RWPE2 (cell line): ENCODE results near the gene NRXN2.

Experiments used
- ATAC-seq: fragments of 200-7000 bp; cut with Tn5 transposase; 3 replicates; pipeline ENCODE4 v1.9.1; 2021; ENCODE audit warnings: low read depth
- DNase-seq: peaks from one replicate; pipeline ENCODE4 v3.0.0-alpha.2; 2020; ENCODE audit warnings: low spot score
- H3K27ac ChIP-seq: fragments of 450-650 bp; 2 replicates; pipeline ENCODE4 v1.5.1; 2017; ENCODE audit warnings: mild to moderate bottlenecking; ENCODE audit not compliant: poor library complexity, severe bottlenecking
- H3K27me3 ChIP-seq: fragments of 250-450 bp; sonication (Bioruptor Pico); 2 replicates; pipeline ENCODE4 v1.5.1; 2021; ENCODE audit warnings: mild to moderate bottlenecking, moderate library complexity; ENCODE audit not compliant: insufficient read depth, poor library complexity, severe bottlenecking
- H3K36me3 ChIP-seq: fragments of 250-450 bp; sonication (Bioruptor Pico); 2 replicates; pipeline ENCODE4 v1.5.1; 2020; ENCODE audit warnings: low read depth, mild to moderate bottlenecking, moderate library complexity
- H3K4me1 ChIP-seq: fragments of 250-450 bp; sonication (Bioruptor Pico); 2 replicates; pipeline ENCODE4 v1.5.1; 2021; ENCODE audit warnings: mild to moderate bottlenecking, moderate library complexity; ENCODE audit not compliant: insufficient read depth, poor library complexity, severe bottlenecking
- H3K4me3 ChIP-seq: fragments of 250-450 bp; sonication (Bioruptor Pico); 2 replicates; pipeline ENCODE4 v1.5.1; 2021; ENCODE audit warnings: mild to moderate bottlenecking, moderate library complexity; ENCODE audit not compliant: severe bottlenecking
- H3K9me3 ChIP-seq: fragments of 250-450 bp; sonication (Bioruptor Pico); 2 replicates; pipeline ENCODE4 v1.5.1; 2021; ENCODE audit warnings: mild to moderate bottlenecking, moderate library complexity; ENCODE audit not compliant: severe bottlenecking
- TF ChIP-seq, protein P1 (sequence below): fragments of 450-650 bp; IDR thresholded peaks from one replicate; pipeline ENCODE4 v1.5.1; 2017; ENCODE audit warnings: mild to moderate bottlenecking, moderate library complexity; ENCODE audit not compliant: poor library complexity, severe bottlenecking

Gene NRXN2

DNA sequence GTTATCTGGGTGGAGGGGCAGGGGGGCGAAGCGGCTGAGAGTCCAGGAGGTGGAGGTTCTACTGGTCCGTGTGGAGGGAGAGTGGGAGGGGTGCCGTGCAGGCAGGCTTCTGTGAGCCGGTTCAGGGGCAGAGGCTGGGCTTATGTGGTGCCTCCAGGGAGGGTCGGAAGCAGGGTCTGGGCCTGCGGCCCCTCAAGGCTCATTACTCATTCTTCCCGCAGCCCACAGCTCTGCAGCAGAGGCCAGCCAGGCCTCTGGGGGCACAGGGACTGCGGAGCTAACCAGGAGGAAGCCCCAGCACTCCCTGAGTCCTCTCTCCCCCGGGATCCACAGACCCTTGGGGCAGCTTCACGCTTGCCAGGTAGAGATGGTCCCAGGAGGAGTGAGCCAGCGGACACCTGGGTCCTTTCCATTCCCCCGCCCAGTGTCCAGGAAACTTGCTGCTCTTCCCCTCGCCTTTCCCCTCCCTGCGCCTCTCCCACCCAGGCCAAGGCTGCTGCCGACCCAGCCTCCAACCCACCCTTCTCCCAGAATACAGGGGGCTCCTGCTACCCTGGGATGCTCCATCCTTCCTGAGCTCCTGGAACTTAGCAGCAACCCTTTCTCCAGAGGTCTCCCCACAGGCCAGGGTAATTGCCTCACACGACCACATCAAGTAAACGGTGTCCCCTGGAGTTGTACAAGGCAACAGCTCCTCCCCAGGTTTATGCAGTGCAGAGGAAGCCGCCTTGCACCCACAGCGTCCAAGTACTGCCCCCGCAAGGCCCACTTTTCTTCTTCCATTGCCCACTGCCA, 6.3 kb downstream of the NRXN2 start:
- TF ChIP-seq, protein P1, sequence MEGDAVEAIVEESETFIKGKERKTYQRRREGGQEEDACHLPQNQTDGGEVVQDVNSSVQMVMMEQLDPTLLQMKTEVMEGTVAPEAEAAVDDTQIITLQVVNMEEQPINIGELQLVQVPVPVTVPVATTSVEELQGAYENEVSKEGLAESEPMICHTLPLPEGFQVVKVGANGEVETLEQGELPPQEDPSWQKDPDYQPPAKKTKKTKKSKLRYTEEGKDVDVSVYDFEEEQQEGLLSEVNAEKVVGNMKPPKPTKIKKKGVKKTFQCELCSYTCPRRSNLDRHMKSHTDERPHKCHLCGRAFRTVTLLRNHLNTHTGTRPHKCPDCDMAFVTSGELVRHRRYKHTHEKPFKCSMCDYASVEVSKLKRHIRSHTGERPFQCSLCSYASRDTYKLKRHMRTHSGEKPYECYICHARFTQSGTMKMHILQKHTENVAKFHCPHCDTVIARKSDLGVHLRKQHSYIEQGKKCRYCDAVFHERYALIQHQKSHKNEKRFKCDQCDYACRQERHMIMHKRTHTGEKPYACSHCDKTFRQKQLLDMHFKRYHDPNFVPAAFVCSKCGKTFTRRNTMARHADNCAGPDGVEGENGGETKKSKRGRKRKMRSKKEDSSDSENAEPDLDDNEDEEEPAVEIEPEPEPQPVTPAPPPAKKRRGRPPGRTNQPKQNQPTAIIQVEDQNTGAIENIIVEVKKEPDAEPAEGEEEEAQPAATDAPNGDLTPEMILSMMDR, result no peak
- Histone ChIP-seq H3K36me3 (no peaks in the 10 kb centered on the region), H3K27ac (no peak overlapping the region), H3K4me1 (no peaks in the 10 kb centered on the region), H3K4me3 (no peak overlapping the region), H3K27me3 (peaks cover 69% of the 10 kb centered on the region), H3K9me3 (no peaks in the 10 kb centered on the region)
- ATAC-seq, result no peak
- DNase-seq, result no peak

DNA sequence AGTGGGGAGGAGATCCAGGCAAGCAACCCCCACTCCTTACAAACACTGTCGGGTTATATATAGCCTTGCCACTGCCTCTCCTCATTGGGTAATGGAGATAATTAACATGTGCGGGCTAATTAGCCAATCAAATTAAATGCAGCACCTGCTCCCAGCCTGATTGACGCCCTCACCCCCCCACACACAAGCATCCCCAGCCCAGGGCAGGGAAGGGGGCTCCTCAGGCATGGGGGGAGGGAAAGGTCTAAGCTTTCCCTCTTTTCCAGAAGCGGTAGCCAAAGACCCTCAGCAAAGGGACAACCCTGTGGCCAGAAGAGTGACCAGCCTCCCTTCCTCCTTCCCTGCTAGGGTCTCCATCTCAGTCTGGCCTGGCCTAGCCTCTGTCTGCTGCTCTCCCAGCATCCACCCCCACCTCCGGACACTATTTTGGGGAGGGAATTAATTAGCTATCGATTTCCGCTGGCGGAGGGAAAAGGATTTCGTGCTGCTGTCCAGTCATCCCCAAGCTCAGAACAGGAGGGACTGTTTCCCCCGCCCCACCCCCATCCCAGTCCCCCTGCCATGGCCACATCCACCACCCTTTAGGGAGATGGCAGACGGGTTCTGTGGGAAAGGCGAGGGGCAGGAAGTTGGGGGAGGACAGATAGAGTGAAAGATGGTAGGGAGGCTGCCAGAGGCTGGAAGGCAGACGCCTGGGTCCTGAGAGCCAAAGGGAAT, 7.1 kb downstream of the NRXN2 start:
- Histone ChIP-seq H3K27me3 (peaks cover 62% of the 10 kb centered on the region), H3K4me1 (no peaks in the 10 kb centered on the region), H3K9me3 (no peaks in the 10 kb centered on the region), H3K27ac (no peak overlapping the region), H3K4me3 (no peak overlapping the region), H3K36me3 (no peaks in the 10 kb centered on the region)
- ATAC-seq, result no peak
- DNase-seq, result no peak
- TF ChIP-seq, protein P1, result no peak

DNA sequence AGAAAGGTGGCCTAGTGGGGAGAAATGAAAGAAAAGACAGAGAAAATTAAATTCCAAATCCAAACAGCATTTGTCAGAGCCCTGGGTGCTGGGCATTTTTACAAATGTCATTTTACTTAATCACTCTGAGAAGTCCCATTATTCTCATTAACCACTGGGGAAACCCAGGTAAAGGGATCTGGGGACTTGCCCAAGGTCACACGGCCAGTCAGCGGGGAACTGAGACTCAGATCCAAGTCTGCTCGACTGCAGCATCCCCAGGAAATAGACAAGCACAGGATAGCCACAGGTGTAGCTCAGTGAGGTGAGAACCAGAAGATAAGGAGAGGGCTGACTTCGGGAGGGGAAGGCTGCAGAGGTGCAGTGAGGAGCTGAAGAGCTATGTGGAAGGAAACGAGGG, 7.9 kb downstream of the NRXN2 start:
- Histone ChIP-seq H3K27me3 (peaks cover 57% of the 10 kb centered on the region), H3K9me3 (no peaks in the 10 kb centered on the region), H3K4me1 (no peaks in the 10 kb centered on the region), H3K36me3 (no peaks in the 10 kb centered on the region), H3K4me3 (no peak overlapping the region), H3K27ac (no peak overlapping the region)
- ATAC-seq (no peak), DNase-seq (no peak)
- TF ChIP-seq, protein P1, result no peak

DNA sequence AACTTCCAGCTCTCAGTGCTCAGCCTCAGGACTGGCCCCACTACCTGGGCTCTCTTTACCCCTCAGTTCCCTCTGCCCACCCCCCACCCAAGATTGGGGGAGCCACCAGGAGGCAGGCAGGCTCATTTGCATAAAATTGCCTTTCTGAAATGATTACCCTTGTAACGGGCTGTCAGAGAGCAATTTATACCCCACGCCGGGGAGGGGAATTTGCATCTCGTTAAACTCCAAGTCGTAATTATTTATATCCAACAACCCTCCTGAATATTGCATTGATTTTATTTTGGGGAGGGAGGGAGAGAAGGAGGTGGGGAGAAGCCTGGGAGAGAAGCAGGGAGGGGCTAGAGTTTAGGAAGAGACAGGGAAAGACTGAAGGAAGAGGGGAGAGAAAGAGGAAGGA, 8.3 kb downstream of the NRXN2 start:
- Histone ChIP-seq H3K4me3 (no peak overlapping the region), H3K36me3 (no peaks in the 10 kb centered on the region), H3K27me3 (peaks cover 57% of the 10 kb centered on the region), H3K27ac (no peak overlapping the region), H3K9me3 (no peaks in the 10 kb centered on the region), H3K4me1 (no peaks in the 10 kb centered on the region)
- no peak for ATAC-seq
- no peak for DNase-seq
- TF ChIP-seq, protein P1, result no peak
